Fibroblast of pulmonary artery (primary cell): ENCODE measurements around the gene CPNE8.
A peak's percentile ranks its signal among the peaks of the same experiment; 100 is the strongest.

Experiments used
- DNase-seq: peaks from one replicate; pipeline ENCODE4 v3.0.0-alpha.2; 2010; ENCODE audit warnings: low read depth
- H3K4me3 ChIP-seq: replicated peaks from 2 replicates; pipeline ENCODE4 v1.5.1; 2011; ENCODE audit warnings: low read depth, mild to moderate bottlenecking, control low read depth, low read length, moderate library complexity
- CTCF ChIP-seq: IDR thresholded peaks from 2 replicates; pipeline ENCODE4 v1.5.1; 2011; ENCODE audit warnings: mild to moderate bottlenecking, control low read depth, low read length, inconsistent platforms; ENCODE audit errors: missing control alignments

CPNE8 gene

DNA sequence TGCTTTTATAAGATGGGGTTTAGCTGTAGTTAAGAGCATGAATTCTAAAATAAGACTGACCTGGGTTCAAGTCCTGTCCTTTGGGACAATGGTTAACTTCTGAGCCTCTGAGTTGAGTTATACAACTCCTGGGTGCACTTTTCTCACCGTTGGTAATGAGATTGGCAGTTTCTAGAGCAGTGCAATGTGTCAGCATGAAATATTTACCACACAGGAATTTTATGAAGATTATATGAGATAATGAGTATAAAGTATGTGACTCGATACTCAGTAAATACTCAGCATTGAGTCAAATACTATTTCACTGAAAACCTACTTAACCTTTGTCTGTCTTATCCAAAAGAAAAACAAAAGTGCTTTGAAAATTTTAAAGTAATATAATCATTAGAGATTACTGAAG, 214.2 kb downstream of the CPNE8 start:
- no peak overlapping the region for H3K4me3 ChIP-seq
- DNase-seq: no peak
- no peak for TF ChIP-seq CTCF

- TF ChIP-seq CTCF: no peak
- DNase-seq: no peak
Measured at GRCh38 chr12:38690646-38691045, 214.7 kb downstream of the CPNE8 start.

GRCh38 chr12:38689704-38690103, 215.7 kb downstream of the CPNE8 start:
- peak; percentile 43 for DNase-seq
- TF ChIP-seq CTCF: no peak
- no peak overlapping the region for H3K4me3 ChIP-seq

More at GRCh38 chr12:38690646-38691045, 214.7 kb downstream of the CPNE8 start:
- H3K4me3 ChIP-seq: no peak overlapping the region

DNA sequence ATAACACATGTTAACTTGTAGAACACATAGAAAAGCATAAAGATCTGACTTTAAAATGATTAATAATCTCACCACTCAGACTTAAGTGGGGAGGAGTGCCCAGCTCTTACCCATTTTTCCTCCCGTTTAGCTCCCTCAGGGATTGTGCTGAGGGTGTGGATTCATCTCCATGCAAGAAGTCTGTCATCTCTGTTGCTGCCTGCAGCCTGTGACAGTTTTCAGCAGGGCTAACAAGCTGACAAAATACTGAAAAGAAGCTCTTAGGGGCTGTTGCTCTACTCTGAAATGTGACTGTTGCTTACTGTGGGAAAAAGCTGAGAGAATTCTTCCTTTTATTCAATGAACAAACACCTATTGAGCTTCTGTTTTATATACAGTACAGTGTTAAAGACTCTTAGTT, 216.2 kb downstream of the CPNE8 start:
- DNase-seq: no peak
- TF ChIP-seq CTCF: no peak
- no peak overlapping the region for H3K4me3 ChIP-seq

DNA sequence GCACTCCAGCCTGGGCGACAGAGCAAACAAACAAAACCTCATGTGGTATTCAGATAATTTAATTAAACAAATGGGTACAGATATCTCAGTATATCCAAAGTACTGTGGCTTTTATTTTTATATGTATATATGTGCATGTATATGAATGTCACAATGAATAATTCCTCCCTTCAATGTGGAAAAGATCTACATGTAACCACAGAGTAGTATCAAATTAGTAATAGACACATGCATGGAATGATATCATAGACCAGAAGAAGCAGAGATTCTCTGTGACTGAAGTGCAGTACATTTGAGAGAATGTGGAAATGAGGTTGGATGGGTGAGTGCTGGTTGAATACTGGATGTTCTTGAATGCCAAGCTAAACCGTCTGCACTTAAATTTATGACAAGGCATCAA, 222.9 kb downstream of the CPNE8 start:
- no peak overlapping the region for H3K4me3 ChIP-seq
- DNase-seq: no peak
- no peak for TF ChIP-seq CTCF

DNA sequence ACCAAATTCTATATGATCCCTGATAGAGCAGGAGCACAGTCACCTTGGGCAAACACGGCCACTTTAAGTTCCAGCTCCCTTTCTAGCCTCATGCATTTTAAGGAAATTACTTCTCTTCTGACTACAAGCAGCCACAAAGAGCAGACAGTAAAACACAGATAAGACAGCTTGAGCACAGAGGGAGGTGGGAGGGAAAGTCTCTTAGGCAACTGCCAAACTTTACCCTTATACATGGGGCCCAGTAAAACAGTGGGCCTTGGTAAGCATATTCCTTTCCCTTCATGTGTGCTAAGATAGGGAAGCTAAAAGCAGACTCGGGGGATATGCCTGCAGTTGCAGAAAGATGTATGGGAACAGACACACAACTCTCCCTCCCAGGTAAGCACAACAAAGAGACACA, 235.9 kb downstream of the CPNE8 start:
- no peak overlapping the region for H3K4me3 ChIP-seq
- DNase-seq: peak; percentile 66
- no peak for TF ChIP-seq CTCF

GRCh38 chr12:38669081-38669480, 236.3 kb downstream of the CPNE8 start:
- no peak for DNase-seq
- H3K4me3 ChIP-seq: no peak overlapping the region
- TF ChIP-seq CTCF: no peak
